Measurements from ENCODE around the gene AKAP8L. TPM values are rescaled to one million over a fixed set of nuclear protein-coding genes. Genes with fewer than 3 reads are reported as not detected.

Gene AKAP8L
- total and polyA plus RNA-seq, 2 of the 8 experiments (the other 6 are each of a cell fraction or from before 2014, with no cell fraction given), result 75.1 to 138 TPM

GRCh38 chr19:15432629-15433518 is 14.1 kb upstream of the AKAP8L start (continued):
- no peak for TF ChIP-seq BRCA1 (IDR thresholded peaks at IDR 0.05; ENCODE audit: low read depth, low read length)
- no peak for TF ChIP-seq CHD2 (IDR thresholded peaks at IDR 0.05; ENCODE audit: low read length)
- peak; percentile 97 for TF ChIP-seq SRF (IDR thresholded peaks at IDR 0.05; ENCODE audit: low read depth, low read length)
- peak; percentile 54; the same call in 1 of the 2 replicates for TF ChIP-seq SP4 (IDR thresholded peaks at IDR 0.05; ENCODE audit: low read length)
- TF ChIP-seq SP1 (IDR thresholded peaks at IDR 0.05; ENCODE audit: low read depth, low read length), result no peak
- no peak for TF ChIP-seq BCL11A (IDR thresholded peaks at IDR 0.05; ENCODE audit: low read depth in 2 of 2, low read length in 2 of 2)
- peak; percentile 21; the same call in 1 of the 2 replicates for TF ChIP-seq PHF8 (conservative IDR thresholded peaks at IDR 0.05; ENCODE audit: low read depth, low read length)
- no peak for TF ChIP-seq SIRT6 (IDR thresholded peaks at IDR 0.05; ENCODE audit: low read length)
- 0 out of 2 replicates have a peak, but pooled peaks have one; percentile 14 for TF ChIP-seq TCF12 (IDR thresholded peaks at IDR 0.05; ENCODE audit: low read depth, low read length)
- no peak for TF ChIP-seq CBX5 (IDR thresholded peaks at IDR 0.05; ENCODE audit: low read depth, low read length)
- TF ChIP-seq GABPA (IDR thresholded peaks at IDR 0.05; ENCODE audit: borderline replicate concordance, insufficient read depth, low read length), result no peak
- no peak for TF ChIP-seq HDAC6 (IDR thresholded peaks at IDR 0.05; ENCODE audit: low read depth, low read length)
- peak; percentile 83 to 95; a peak in 3 of 4 replicates for TF ChIP-seq SIN3A (conservative IDR thresholded peaks at IDR 0.05 in 1 of 2, IDR thresholded peaks at IDR 0.05 in 1 of 2; ENCODE audit: low read depth in 1 of 2, low read length in 2 of 2)
- peak in 1 of 2 experiments; percentile 13; a peak in 1 of 4 replicates for TF ChIP-seq RAD21 (IDR thresholded peaks at IDR 0.05 in 1 of 2, conservative IDR thresholded peaks at IDR 0.05 in 1 of 2; ENCODE audit: low read depth in 2 of 2, low read length in 2 of 2)
- peak; percentile 12; the same call in 1 of the 2 replicates for TF ChIP-seq POLR2AphosphoS5 (IDR thresholded peaks at IDR 0.05; ENCODE audit: low read depth, low read length)
- peak; percentile 59 for TF ChIP-seq TAF7 (optimal IDR thresholded peaks at IDR 0.05; ENCODE audit: borderline replicate concordance, low read depth, low read length)
- peak; percentile 84 for TF ChIP-seq TAF1 (IDR thresholded peaks at IDR 0.05; ENCODE audit: low read depth, low read length)
- TF ChIP-seq GTF2F1 (IDR thresholded peaks at IDR 0.05; ENCODE audit: borderline replicate concordance, low read depth, low read length), result no peak
- no peak for TF ChIP-seq RFX5 (IDR thresholded peaks at IDR 0.05; ENCODE audit: borderline replicate concordance, low read depth, low read length)
- TF ChIP-seq CTCF (IDR thresholded peaks at IDR 0.05; ENCODE audit: control extremely low read depth in 1 of 3, insufficient read depth in 1 of 3, low read depth in 1 of 3, low read length in 3 of 3), result no peak
- no peak for TF ChIP-seq BACH1 (IDR thresholded peaks at IDR 0.05; ENCODE audit: low read length)

Measured in H1 (cell line).